Trophoblast cell (in vitro differentiated cells and primary cell): ENCODE measurements around the gene TICAM2.
A peak's percentile ranks its signal among the peaks of the same experiment; 100 is the strongest.

Experiments used
- DNase-seq, 2 donors: peaks; one replicate each; pipeline ENCODE4 v3.0.0-alpha.2; 2016
- H2AFZ ChIP-seq: 2 replicates; pipeline ENCODE4 v1.6.1; 2013; ENCODE audit warnings: low read length, moderate library complexity, mild to moderate bottlenecking; ENCODE audit not compliant: insufficient read depth, poor library complexity
- H2AK5ac ChIP-seq: 2 replicates; pipeline ENCODE4 v1.6.1; 2013; ENCODE audit warnings: mild to moderate bottlenecking, low read length
- H2BK120ac ChIP-seq: 2 replicates; pipeline ENCODE4 v1.6.1; 2013; ENCODE audit warnings: low read length, mild to moderate bottlenecking, moderate library complexity; ENCODE audit not compliant: insufficient read depth, poor library complexity
- H2BK12ac ChIP-seq: 2 replicates; pipeline ENCODE4 v1.6.1; 2013; ENCODE audit warnings: mild to moderate bottlenecking, low read length, moderate library complexity
- H2BK5ac ChIP-seq: 2 replicates; pipeline ENCODE4 v1.6.1; 2013; ENCODE audit warnings: low read length, low read depth, moderate library complexity, mild to moderate bottlenecking; ENCODE audit not compliant: poor library complexity
- H3K14ac ChIP-seq: 2 replicates; pipeline ENCODE4 v1.6.1; 2013; ENCODE audit warnings: mild to moderate bottlenecking, low read length
- H3K18ac ChIP-seq: 2 replicates; pipeline ENCODE4 v1.6.1; 2013; ENCODE audit warnings: mild to moderate bottlenecking, low read length
- H3K23ac ChIP-seq: 2 replicates; pipeline ENCODE4 v1.6.1; 2013; ENCODE audit warnings: low read length
- H3K27ac ChIP-seq: 2 replicates; pipeline ENCODE4 v1.5.1; 2013; ENCODE audit warnings: low read depth, mild to moderate bottlenecking, inconsistent platforms, low read length, moderate library complexity
- H3K27me3 ChIP-seq: 2 replicates; pipeline ENCODE4 v1.6.1; 2013; ENCODE audit warnings: inconsistent platforms, mild to moderate bottlenecking, low read length, moderate library complexity; ENCODE audit not compliant: insufficient read depth
- H3K36me3 ChIP-seq, 2 experiments: 1 replicate in 1 of 2; 2 replicates in 1 of 2; pipeline ENCODE4 v1.6.1; 2013; ENCODE audit warnings: low read length in 2 of 2, mild to moderate bottlenecking in 2 of 2, moderate library complexity in 1 of 2; ENCODE audit not compliant: insufficient read depth in 2 of 2, control insufficient read depth in 1 of 2
- H3K4ac ChIP-seq: 2 replicates; pipeline ENCODE4 v1.6.1; 2013; ENCODE audit warnings: low read depth, mild to moderate bottlenecking, low read length, moderate library complexity
- H3K4me1 ChIP-seq, 2 experiments: 1 replicate in 1 of 2; 2 replicates in 1 of 2; pipeline ENCODE4 v1.6.1; 2013; ENCODE audit warnings: low read length in 2 of 2, mild to moderate bottlenecking in 2 of 2, moderate library complexity in 1 of 2; ENCODE audit not compliant: insufficient read depth in 2 of 2, control insufficient read depth in 1 of 2
- H3K4me2 ChIP-seq: 2 replicates; pipeline ENCODE4 v1.6.1; 2013; ENCODE audit warnings: inconsistent platforms, mild to moderate bottlenecking, low read length, moderate library complexity
- H3K4me3 ChIP-seq: 2 replicates; pipeline ENCODE4 v1.5.1; 2013; ENCODE audit warnings: mild to moderate bottlenecking, low read depth, low read length, inconsistent platforms
- H3K79me1 ChIP-seq: one replicate; pipeline ENCODE4 v1.6.1; 2013; ENCODE audit warnings: low read length
- H3K79me2 ChIP-seq: 2 replicates; pipeline ENCODE4 v1.6.1; 2013; ENCODE audit warnings: low read length, mild to moderate bottlenecking; ENCODE audit not compliant: control insufficient read depth, insufficient read depth, poor library complexity
- H3K9ac ChIP-seq: 2 replicates; pipeline ENCODE4 v1.6.1; 2013; ENCODE audit warnings: mild to moderate bottlenecking, low read length
- H3K9me3 ChIP-seq: 2 replicates; pipeline ENCODE4 v1.6.1; 2013; ENCODE audit warnings: low read depth, mild to moderate bottlenecking, control low read depth, inconsistent platforms, low read length; ENCODE audit not compliant: insufficient read depth
- H4K12ac ChIP-seq: 2 replicates; pipeline ENCODE4 v1.6.1; 2013; ENCODE audit warnings: low read depth, mild to moderate bottlenecking, low read length, moderate library complexity
- H4K8ac ChIP-seq: 2 replicates; pipeline ENCODE4 v1.6.1; 2013; ENCODE audit warnings: low read depth, mild to moderate bottlenecking, low read length, moderate library complexity
- H4K91ac ChIP-seq: one replicate; pipeline ENCODE4 v1.6.1; 2013; ENCODE audit warnings: low read depth, mild to moderate bottlenecking, low read length, moderate library complexity
- whole genome bisulfite sequencing: extraction: QIAGEN DNeasy Blood & Tissue Kit; methylation state at CpG from one replicate; pipeline ENCODE4 v1.1.7; 2013; ENCODE audit warnings: missing lambda C conversion rate; ENCODE audit not compliant: insufficient read length, insufficient coverage; ENCODE audit errors: extremely low coverage; 5-methylcytosine and 5-hydroxymethylcytosine counted together

TICAM2 gene

DNA sequence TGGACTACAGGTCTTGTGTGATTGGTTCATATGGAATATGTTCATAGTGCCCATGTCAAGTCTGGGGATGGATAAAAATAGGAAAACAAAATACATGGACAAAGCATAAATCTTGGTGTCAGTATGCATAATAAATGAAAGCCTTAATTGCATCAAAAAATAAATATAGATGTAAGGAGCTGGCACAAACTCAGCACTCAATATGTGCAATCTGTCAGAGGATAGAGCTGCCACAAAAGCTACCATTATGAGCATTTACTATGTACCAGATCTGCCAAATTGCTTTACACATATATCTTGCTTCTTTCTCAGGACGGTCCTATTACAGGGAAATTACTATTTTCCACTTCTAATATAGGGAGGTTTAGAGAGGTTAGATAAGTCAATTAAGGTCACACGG lies 41.8 kb upstream of the TICAM2 start:
- H3K4ac ChIP-seq: no peak overlapping the region
- no peak overlapping the region for H3K9ac ChIP-seq
- H3K79me1 ChIP-seq: no peaks in the 10 kb centered on the region
- no peak overlapping the region for H3K27ac ChIP-seq
- H2BK5ac ChIP-seq: no peak overlapping the region
- H3K4me3 ChIP-seq: no peak overlapping the region
- H3K4me2 ChIP-seq: no peak overlapping the region
- no peak overlapping the region for H2BK120ac ChIP-seq
- no peaks in the 10 kb centered on the region for H3K36me3 ChIP-seq
- H4K12ac ChIP-seq: no peak overlapping the region
- H3K79me2 ChIP-seq: no peaks in the 10 kb centered on the region
- no CpG with 5 or more reads among the region's 2 CpGs for WGBS
- no peaks in the 10 kb centered on the region for H3K9me3 ChIP-seq
- H3K14ac ChIP-seq: no peak overlapping the region
- H2AFZ ChIP-seq: no peak overlapping the region
- no peaks in the 10 kb centered on the region for H3K4me1 ChIP-seq
- H3K23ac ChIP-seq: no peak overlapping the region
- no peak overlapping the region for H4K91ac ChIP-seq
- no peak for DNase-seq
- no peaks in the 10 kb centered on the region for H3K27me3 ChIP-seq
- no peak overlapping the region for H3K18ac ChIP-seq
- no peak overlapping the region for H4K8ac ChIP-seq
- no peak overlapping the region for H2BK12ac ChIP-seq
- no peak overlapping the region for H2AK5ac ChIP-seq

- no peak overlapping the region for H2BK12ac ChIP-seq
- H2BK5ac ChIP-seq: no peak overlapping the region
- H3K36me3 ChIP-seq: no peaks in the 10 kb centered on the region
- H3K9ac ChIP-seq: no peak overlapping the region
- H4K91ac ChIP-seq: no peak overlapping the region
- DNase-seq: peak in 1 of 2 donors; percentile 27
- H3K14ac ChIP-seq: no peak overlapping the region
- no peak overlapping the region for H3K4me2 ChIP-seq
- no peak overlapping the region for H4K12ac ChIP-seq
- no peaks in the 10 kb centered on the region for H3K9me3 ChIP-seq
- no peak overlapping the region for H2AFZ ChIP-seq
- no peaks in the 10 kb centered on the region for H3K27me3 ChIP-seq
- H3K79me1 ChIP-seq: no peaks in the 10 kb centered on the region
- H3K4ac ChIP-seq: no peak overlapping the region
- H3K27ac ChIP-seq: no peak overlapping the region
- no peak overlapping the region for H3K4me3 ChIP-seq
- H2BK120ac ChIP-seq: no peak overlapping the region
- no peak overlapping the region for H3K23ac ChIP-seq
- H3K4me1 ChIP-seq: no peaks in the 10 kb centered on the region
- no peaks in the 10 kb centered on the region for H3K79me2 ChIP-seq
- WGBS: no CpG with 5 or more reads among the region's 1 CpG
- H3K18ac ChIP-seq: no peak overlapping the region
- H4K8ac ChIP-seq: no peak overlapping the region
- H2AK5ac ChIP-seq: no peak overlapping the region
Observed at GRCh38 chr5:115641948-115642347, 39.7 kb upstream of the TICAM2 start.

DNA sequence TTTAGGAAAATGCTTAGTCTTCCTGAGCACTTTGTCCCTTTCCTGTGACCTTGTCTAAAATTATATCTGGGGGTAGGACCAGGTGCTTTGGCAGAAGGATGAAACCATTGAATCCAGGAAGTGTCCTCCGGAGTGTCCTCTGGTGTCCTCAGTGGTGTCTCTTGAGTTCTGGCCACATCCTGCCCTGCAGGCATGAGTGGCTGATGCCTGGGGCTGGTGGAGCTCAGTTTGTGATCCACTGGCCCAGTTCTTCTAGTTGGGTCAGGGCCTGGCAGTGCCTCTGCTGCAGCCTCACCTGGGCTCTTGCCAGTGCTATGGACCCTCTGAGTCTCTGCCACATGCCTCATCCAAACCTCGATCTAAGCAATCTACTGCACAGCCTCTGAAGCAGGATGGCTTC lies 38.0 kb upstream of the TICAM2 start:
- no peak overlapping the region for H3K4me3 ChIP-seq

DNA sequence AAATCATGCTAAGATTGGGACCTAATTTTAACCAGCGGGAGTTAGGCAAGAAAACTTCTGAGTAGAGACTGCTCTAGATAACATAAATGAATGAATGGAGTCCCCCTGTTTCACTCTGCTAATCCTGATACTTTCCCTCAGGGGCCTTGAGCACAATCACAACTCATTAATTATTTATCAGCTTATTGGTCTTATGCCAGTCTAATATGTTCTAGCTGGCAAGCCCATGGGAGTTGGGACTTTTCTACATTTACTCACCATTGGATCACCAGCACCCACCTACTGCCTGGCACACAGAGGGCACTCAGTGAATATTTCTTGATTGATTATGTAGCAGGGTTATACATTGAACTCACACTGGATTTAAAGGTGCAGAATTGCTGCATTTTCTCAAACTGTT lies 37.1 kb upstream of the TICAM2 start:
- H2AK5ac ChIP-seq: no peak overlapping the region
- no peak overlapping the region for H3K14ac ChIP-seq
- no peak overlapping the region for H3K9ac ChIP-seq
- H3K4ac ChIP-seq: no peak overlapping the region
- no peak for DNase-seq
- H3K36me3 ChIP-seq: no peaks in the 10 kb centered on the region
- H3K79me2 ChIP-seq: no peaks in the 10 kb centered on the region
- no peak overlapping the region for H2BK5ac ChIP-seq
- no peaks in the 10 kb centered on the region for H3K79me1 ChIP-seq
- no peak overlapping the region for H3K27ac ChIP-seq
- H3K4me3 ChIP-seq: no peak overlapping the region
- no peak overlapping the region for H3K23ac ChIP-seq
- H2BK120ac ChIP-seq: no peak overlapping the region
- no peak overlapping the region for H2AFZ ChIP-seq
- H4K8ac ChIP-seq: no peak overlapping the region
- no CpG with 5 or more reads among the region's 1 CpG for WGBS
- no peak overlapping the region for H4K12ac ChIP-seq
- no peaks in the 10 kb centered on the region for H3K9me3 ChIP-seq
- no peak overlapping the region for H2BK12ac ChIP-seq
- H4K91ac ChIP-seq: no peak overlapping the region
- H3K4me1 ChIP-seq: no peaks in the 10 kb centered on the region
- no peaks in the 10 kb centered on the region for H3K27me3 ChIP-seq
- no peak overlapping the region for H3K18ac ChIP-seq
- H3K4me2 ChIP-seq: no peak overlapping the region

More for the DNA sequence above, 38.0 kb upstream of the TICAM2 start:
- H4K91ac ChIP-seq: no peak overlapping the region
- no CpG with 5 or more reads among the region's 2 CpGs for WGBS
- no peak overlapping the region for H2BK5ac ChIP-seq
- no peaks in the 10 kb centered on the region for H3K4me1 ChIP-seq
- no peak overlapping the region for H2BK120ac ChIP-seq
- H2BK12ac ChIP-seq: no peak overlapping the region
- no peaks in the 10 kb centered on the region for H3K9me3 ChIP-seq
- no peak overlapping the region for H3K4me2 ChIP-seq
- no peak overlapping the region for H2AFZ ChIP-seq
- H3K18ac ChIP-seq: no peak overlapping the region
- H3K79me1 ChIP-seq: no peaks in the 10 kb centered on the region
- no peak overlapping the region for H2AK5ac ChIP-seq
- no peak overlapping the region for H3K23ac ChIP-seq
- DNase-seq: no peak
- no peaks in the 10 kb centered on the region for H3K27me3 ChIP-seq
- no peak overlapping the region for H3K9ac ChIP-seq
- H4K12ac ChIP-seq: no peak overlapping the region
- H3K14ac ChIP-seq: no peak overlapping the region
- H4K8ac ChIP-seq: no peak overlapping the region
- H3K36me3 ChIP-seq: no peaks in the 10 kb centered on the region
- H3K79me2 ChIP-seq: no peaks in the 10 kb centered on the region
- no peak overlapping the region for H3K4ac ChIP-seq
- H3K27ac ChIP-seq: no peak overlapping the region
